HG03108 (cell line): Measurements from ENCODE around the gene DYRK3.
"Not testable (repeated sequence)": the region's sequence is repeated elsewhere in the genome, so short reads cannot be mapped to it uniquely, and the experiment has no call there.

Experiments used
- ATAC-seq: cut with Tn5 transposase; IDR thresholded peaks from one replicate; pipeline ENCODE4 v1.9.1; 2021; ENCODE audit warnings: moderate library complexity; ENCODE audit not compliant: unreplicated experiment

The DYRK3 gene

GRCh38 chr1:206628916-206629315 lies 6.4 kb upstream of the DYRK3 start:
- no peak for ATAC-seq

DNA sequence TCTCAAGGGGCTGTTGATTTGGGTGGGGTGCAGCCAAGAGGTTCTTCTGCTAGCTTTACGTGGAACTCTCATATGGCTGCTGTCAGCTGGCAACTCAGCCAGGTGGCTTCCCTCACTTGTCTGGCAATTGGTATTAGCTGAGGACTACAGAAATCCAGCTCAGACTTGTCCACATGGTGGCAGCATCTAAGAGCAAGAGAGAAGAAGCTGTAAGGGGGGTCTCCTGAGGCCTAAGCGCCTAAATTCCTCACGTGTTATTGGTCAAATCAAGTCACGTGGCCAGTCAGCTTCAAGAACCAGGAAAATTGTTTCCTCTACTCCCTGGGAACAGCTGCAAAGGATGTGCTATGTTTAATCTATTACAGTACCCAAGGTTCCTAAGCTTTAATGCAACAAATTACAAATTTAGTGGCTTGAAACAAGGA lies 4.2 kb upstream of the DYRK3 start:
- no peak for ATAC-seq

- ATAC-seq: no peak
Measured at GRCh38 chr1:206633708-206634121, 1.6 kb upstream of the DYRK3 start.

GRCh38 chr1:206634365-206635079 lies 814 bp upstream of the DYRK3 start:
- ATAC-seq: no peak

GRCh38 chr1:206635978-206636345 lies 626 bp downstream of the DYRK3 start:
- ATAC-seq: no peak

GRCh38 chr1:206636671-206637070 lies 1.3 kb downstream of the DYRK3 start:
- ATAC-seq: no peak

DNA sequence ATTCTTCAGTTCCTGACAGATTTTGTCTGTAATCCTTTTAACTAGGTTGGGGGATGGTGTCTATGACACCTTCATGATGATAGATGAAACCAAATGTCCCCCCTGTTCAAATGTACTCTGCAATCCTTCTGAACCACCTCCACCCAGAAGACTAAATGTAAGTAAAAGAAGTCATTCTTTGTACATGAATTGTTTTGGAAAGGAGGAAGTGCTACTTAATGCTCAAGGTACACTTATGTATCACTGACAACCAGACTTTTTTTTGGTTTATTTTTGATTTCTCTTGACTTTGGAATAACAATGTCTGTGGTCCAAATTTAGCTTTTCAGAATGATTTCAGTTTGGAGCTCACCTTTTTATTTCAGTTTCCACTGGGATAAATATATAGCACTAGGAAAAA lies 2.3 kb downstream of the DYRK3 start:
- no peak for ATAC-seq

- not testable (repeated sequence) for ATAC-seq
Measured at GRCh38 chr1:206642074-206642473, 6.7 kb downstream of the DYRK3 start.

DNA sequence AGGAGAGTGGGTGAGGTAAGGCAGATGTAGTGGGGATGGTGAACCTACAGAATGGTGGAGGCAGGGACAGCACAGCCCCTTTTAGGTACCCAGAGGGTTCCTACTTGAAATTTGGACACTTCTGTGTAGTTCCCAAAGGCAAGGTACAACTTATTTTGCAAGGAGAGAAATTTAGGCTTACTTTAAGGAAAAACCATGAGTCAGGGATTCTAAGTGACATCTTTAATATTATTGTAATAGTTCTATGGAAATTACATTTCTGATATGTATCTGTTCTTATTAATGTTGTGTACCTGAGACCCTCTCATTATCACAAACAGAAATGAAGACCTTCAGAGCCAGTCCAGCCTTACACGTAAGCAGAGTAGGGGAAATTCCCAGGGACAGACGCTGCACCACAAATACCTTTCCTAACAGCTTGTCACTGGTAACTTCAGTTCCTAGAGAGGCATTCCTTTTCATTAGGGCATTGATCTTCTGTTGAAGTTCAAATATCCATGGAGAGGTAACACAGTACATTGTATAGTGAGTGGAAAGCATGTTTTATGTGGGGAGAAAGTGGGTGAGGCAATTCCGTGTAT lies 7.9 kb downstream of the DYRK3 start:
- ATAC-seq: no peak

DNA sequence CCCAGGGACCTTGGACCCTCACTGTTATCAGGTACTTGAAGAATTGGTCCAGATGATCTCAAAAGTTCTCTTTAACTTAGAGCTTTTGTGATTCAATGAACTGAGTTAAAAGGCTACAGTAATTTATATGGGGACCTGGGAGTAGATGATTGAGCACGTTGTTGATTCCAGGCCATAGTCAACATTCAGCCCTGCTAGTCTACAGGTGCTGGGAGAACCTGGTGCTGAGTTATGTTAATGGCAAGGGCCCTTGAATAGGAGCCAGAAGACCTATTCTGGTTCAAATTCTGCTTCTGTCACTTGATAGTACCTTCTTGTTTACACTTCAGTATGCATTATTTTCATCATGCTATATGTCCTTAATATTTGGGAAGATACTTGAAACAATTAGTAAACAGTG lies 11.2 kb downstream of the DYRK3 start:
- ATAC-seq: no peak

DNA sequence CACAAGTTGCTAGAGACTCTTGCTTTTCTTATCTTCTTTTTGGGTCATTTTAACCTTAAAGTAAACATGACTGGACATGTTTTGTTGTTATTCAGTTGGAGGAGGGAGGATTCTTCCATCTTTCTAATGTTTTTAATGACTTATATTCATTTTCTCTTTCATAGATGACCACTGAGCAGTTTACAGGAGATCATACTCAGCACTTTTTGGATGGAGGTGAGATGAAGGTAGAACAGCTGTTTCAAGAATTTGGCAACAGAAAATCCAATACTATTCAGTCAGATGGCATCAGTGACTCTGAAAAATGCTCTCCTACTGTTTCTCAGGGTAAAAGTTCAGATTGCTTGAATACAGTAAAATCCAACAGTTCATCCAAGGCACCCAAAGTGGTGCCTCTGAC lies 11.9 kb downstream of the DYRK3 start:
- no peak for ATAC-seq

DNA sequence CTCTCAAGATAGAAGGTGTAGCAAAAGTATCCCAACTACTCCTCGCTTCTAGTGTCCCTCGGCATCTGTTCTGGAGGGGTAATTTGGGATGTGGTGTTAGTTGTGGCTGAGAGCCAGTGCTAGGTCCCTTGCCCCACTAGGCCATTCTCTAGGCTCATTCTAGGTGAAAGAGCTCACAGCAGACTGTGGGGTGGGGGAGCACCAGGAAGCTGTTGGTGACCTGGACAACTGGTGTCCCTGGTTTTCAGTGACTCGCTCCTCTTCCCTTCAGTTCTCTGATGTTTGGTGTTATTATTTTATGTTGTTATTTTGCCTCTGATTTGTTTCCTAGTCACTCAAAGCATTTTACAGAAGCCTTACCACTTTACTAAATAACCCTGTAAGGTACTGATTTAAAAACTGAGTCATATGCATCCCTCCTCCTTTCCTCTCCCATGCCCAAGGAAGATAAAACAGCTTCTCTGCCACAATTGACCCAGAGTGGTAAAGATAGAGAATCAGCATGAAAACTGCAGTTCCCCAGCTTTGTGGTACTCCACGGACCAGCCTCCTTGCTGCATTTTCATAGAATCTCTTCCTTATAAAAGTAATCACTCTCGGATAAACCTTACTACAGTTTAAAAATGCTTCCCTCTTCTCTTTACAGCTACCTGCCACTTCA lies 14.1 kb downstream of the DYRK3 start:
- no peak for ATAC-seq

DNA sequence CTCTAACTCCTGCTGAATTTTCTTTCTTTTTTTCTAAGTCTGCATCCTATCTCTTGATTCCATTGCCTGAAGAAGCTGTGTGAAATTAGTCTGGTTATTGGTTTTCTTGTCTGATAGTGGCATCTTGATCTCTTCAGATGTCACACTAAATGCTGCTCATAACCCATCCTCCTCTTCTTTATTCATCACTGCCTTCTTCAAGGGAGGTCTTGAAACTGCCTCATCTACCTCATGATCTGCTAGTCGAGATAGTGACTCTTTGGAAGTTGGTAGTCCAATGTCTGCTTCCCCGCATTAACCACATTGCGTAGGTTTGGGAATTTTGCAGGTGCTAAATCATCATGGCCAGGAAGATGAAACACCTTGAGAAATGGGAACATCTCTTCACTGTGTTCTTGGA lies 15.7 kb downstream of the DYRK3 start:
- ATAC-seq: no peak

DNA sequence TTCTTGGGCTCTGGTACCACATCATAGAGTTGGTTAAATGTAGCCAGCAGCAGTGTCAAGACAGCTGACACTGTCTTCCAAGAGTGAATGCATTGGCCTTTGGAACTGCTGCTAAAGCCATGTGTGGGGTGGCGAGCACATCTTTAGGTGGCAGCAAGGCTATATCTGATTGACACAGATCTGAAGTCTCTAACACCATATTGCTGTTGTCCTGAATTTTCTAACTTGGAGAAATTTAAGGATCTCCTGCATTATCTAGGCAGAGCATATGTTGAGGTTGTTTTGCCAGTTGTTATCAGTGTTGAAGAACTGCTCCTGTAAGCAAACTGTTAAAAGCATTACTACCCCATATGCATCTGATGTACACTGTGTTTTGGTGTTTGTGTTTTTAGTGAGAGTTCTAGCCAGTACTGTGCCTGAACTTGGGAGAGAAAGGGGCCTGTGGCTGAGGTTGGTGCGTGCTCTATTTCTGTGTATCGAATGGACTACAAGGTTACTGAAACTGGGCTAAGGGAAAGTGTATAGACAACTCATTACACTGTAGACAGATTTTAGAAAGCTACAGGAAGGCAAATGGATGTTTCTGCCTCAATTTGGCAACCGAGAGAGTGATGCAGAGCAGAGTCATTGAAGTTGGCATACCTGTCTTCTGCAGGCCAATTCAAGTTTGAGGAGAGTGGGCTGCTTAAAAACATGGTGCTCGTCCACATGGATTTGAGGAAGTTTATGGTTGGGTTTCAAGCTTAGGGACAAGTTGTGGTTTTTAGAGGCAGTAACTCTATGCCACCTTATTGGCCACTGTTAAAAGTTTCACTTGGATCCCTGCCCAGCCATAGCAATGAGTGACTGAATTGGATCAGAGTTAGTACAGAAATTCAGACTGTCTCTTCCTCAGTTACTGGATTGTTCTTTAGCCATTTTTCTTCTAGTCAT lies 16.9 kb downstream of the DYRK3 start:
- ATAC-seq: no peak

DNA sequence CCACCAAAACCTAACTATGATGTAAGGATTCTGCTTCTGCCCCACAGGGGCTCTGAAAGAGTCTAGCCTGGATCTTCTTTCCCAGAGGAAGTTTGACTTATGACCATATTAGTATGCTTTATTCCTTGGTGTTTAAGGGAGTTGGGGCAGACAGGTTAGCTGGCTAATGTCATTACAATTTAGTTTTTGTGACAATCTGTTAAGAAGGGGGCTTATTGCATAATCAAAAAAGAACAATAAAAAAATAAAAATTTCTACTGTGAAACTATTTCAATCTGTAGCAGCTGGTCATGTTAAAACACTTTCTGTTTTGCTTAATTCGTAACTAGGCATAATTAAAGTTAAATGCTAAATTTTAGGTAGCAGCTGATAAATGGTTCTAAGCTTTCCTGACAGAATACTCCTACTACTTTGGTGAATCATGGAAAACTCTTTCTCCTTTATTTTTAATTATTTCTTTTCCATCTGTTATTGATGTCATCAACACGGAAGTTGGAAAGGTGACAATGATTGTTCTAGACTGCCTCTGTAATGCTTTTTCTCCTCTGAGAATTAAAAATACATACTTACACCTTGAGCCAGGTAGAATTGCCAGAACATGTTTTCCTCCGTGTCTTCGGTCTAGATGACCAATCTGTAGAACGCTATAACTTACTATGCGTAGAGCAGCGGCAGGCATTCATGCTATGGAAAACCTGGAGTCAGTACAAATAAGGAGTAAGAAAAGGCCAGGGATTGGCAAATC lies 18.6 kb downstream of the DYRK3 start:
- ATAC-seq: no peak

GRCh38 chr1:206654828-206655227 lies 19.5 kb downstream of the DYRK3 start:
- ATAC-seq: no peak

DNA sequence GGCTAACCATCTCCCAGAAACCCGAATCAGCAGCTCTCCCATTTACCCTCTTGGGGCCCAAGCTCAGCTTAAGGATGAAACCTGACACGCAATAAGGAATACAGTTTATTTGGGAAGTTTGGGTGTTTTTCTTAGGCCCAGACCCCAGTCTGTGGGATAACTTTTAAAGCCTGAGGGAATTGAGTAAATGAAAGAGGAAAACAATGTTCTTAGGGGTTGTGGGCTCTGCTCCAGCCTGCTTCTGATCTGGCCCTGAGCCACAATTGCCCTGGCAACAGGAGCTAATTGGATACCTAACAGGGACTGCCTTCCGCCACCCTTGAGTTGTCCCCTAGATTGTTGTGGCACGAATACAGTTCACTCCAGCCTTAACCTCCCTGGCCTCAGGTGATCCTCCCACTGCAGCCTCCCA lies 20.1 kb downstream of the DYRK3 start:
- ATAC-seq: no peak

DNA sequence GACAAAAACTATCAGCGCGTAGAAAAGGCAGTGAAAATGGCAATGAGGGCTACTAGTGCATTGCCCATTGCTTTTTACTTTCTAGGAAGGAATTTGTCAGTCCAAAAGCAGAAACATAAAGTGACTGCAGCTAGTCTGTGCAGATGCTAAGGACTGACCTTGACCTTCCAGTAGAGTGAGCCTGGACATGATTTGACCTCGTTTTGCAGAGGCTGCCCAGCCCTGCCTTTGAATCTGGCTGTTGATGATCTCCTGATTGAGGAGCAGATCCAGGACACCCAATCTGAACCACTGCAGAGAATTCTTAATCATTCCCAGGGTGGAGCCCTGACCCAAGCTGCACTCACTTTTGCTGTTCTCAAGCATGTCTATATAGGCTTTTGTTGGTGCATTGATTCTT lies 21.6 kb downstream of the DYRK3 start:
- ATAC-seq: no peak

GRCh38 chr1:206657751-206658150 lies 22.4 kb downstream of the DYRK3 start:
- no peak for ATAC-seq

DNA sequence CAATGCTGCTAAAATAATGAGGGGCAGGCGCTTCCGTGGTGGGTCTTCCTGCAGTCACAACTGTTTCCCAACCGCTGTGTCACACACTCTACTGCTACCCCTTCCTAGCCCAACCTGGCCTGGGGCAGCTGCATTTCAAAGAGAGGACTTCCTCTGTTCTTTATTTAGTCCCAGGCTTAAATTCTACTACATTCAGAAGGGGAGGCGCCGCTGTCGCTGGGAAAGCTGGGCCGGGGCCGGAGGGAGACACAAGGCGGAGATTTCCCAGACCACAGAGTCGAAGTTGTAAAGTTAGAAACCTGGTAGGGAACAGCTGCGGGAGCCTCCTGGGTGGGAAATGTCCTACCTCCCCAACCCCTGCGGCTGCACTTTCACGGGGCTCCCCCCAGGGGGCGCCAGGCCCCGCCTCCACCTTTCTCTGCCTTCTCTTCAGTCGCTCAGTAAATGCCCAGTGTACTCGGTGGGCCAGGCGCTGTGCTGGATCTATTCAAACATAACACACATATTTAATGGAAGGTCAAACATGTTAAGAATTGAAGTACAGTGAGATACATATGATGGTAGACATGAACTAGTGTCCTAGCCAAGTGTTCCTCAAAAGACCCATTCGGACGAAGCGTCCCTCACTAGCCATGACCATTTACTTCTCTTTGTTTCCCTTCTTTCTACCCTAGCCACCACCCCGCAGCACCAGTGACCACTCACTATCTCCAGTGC lies 23.1 kb downstream of the DYRK3 start:
- ATAC-seq: no peak
